Endothelial cell of umbilical vein (primary cell): ENCODE measurements around the gene SPINK6. TPM values are rescaled to one million over a fixed set of nuclear protein-coding genes. Genes with fewer than 3 reads are reported as not detected.

ENCODE experiments used
- Bru-seq: library from RNA; stranded (reverse); fragments of 400-500 nt; gene quantifications from one replicate; lab custom pipeline; 2021; lab: Mats Ljungman, UMichigan
- BruChase-seq, 2 experiments: library from RNA; stranded (reverse); fragments of 400-500 nt; gene quantifications; one replicate each; lab custom pipeline; 2021; lab: Mats Ljungman, UMichigan
- BruUV-seq: library from RNA; stranded (reverse); fragments of 400-500 nt; replicated peaks from 2 replicates; lab custom pipeline; 2021; lab: Mats Ljungman, UMichigan
- CTCF ChIA-PET: fragments of 300-600, 350-600 bp; sonication (Branson Sonifier 250); formaldehyde crosslinking; loops from one replicate; lab custom pipeline; 2021; ENCODE audit warnings: antibody characterized with exemption, inconsistent platforms; lab: Charles Lee
- POLR2A ChIA-PET: fragments of 300-600, 350-600 bp; sonication (Branson Sonifier 250); formaldehyde crosslinking; loops from one replicate; lab custom pipeline; 2021; ENCODE audit warnings: antibody characterized with exemption, inconsistent platforms; lab: Charles Lee
- DNase-seq: peaks from one replicate; pipeline ENCODE4 v3.0.0-alpha.2; 2011; ENCODE audit warnings: low read depth, low spot score
- FAIRE-seq: peaks from 2 replicates; lab custom pipeline; 2011; peaks lifted over from hg19 to GRCh38; lab: Jason Lieb, UNC
- H2AFZ ChIP-seq: 2 replicates; pipeline ENCODE4 v1.6.0; 2012; ENCODE audit warnings: low read depth, low read length, control low read depth, inconsistent platforms
- H3K27ac ChIP-seq: 2 replicates; pipeline ENCODE4 v1.5.1; 2011; ENCODE audit warnings: low read depth, mild to moderate bottlenecking, control low read depth, low read length, moderate library complexity; ENCODE audit not compliant: insufficient read depth
- H3K27me3 ChIP-seq, 2 experiments: 2 replicates each; pipeline versions ENCODE4 v1.6.0 to v1.6.1; 2011; ENCODE audit warnings: low read length in 2 of 2, mixed read lengths in 1 of 2; ENCODE audit not compliant: control insufficient read depth in 2 of 2, insufficient read depth in 2 of 2
- H3K36me3 ChIP-seq, 2 experiments: 2 replicates in 1 of 2; 3 replicates in 1 of 2; pipeline ENCODE4 v1.5.1; 2011; ENCODE audit warnings: low read length in 2 of 2, mild to moderate bottlenecking in 1 of 2, moderate library complexity in 1 of 2; ENCODE audit not compliant: control insufficient read depth in 2 of 2, insufficient read depth in 2 of 2; ENCODE audit errors: extremely low read depth in 1 of 2
- H3K4me1 ChIP-seq: 3 replicates; pipeline ENCODE4 v1.5.1; 2011; ENCODE audit warnings: mild to moderate bottlenecking, low read length; ENCODE audit not compliant: control insufficient read depth, insufficient read depth; ENCODE audit errors: extremely low read depth
- H3K4me2 ChIP-seq: 2 replicates; pipeline ENCODE4 v1.6.1; 2011; ENCODE audit warnings: low read length, control low read depth, mixed read lengths; ENCODE audit not compliant: insufficient read depth
- H3K4me3 ChIP-seq, 3 experiments: fragments of 200-600 bp in 1 of 3; sonication (generic), shearing (Covaris generic) in 1 of 3; replicated peaks in 1 of 3; 2 replicates each; pipeline ENCODE4 v1.5.1; 2011 to 2016; ENCODE audit warnings: control low read depth in 3 of 3, low read length in 3 of 3, mild to moderate bottlenecking in 2 of 3, inconsistent platforms in 1 of 3, low read depth in 1 of 3, moderate library complexity in 1 of 3; ENCODE audit not compliant: insufficient read depth in 1 of 3
- H3K79me2 ChIP-seq: 2 replicates; pipeline ENCODE4 v1.6.0; 2012; ENCODE audit warnings: low read length, inconsistent platforms; ENCODE audit not compliant: control insufficient read depth, insufficient read depth
- H3K9ac ChIP-seq: replicated peaks from 2 replicates; pipeline ENCODE3; 2011; ENCODE audit warnings: low read length, control low read depth; ENCODE audit not compliant: insufficient read depth; ENCODE audit errors: extremely low read depth
- H3K9me1 ChIP-seq: replicated peaks from 3 replicates; pipeline ENCODE4 v1.6.0; 2011; ENCODE audit warnings: mild to moderate bottlenecking, low read length; ENCODE audit not compliant: control insufficient read depth, insufficient read depth; ENCODE audit errors: extremely low read depth
- H3K9me3 ChIP-seq: replicated peaks from 2 replicates; pipeline ENCODE4 v1.5.1; 2012; ENCODE audit warnings: low read length, inconsistent platforms; ENCODE audit not compliant: control insufficient read depth, insufficient read depth
- H4K20me1 ChIP-seq: replicated peaks from 2 replicates; pipeline ENCODE3; 2011; ENCODE audit warnings: mild to moderate bottlenecking, low read length; ENCODE audit not compliant: control insufficient read depth, insufficient read depth; ENCODE audit errors: extremely low read depth
- CTCF ChIP-seq, 2 donors: IDR thresholded peaks; 1 replicate in 1 of 2; 2 replicates in 1 of 2; pipeline ENCODE4 v1.5.1; 2011; ENCODE audit warnings: low read length in 2 of 2, mild to moderate bottlenecking in 2 of 2, moderate library complexity in 2 of 2, control low read depth in 1 of 2, inconsistent platforms in 1 of 2, low read depth in 1 of 2; ENCODE audit not compliant: insufficient read depth in 1 of 2; ENCODE audit errors: extremely low read depth in 1 of 2
- EZH2 ChIP-seq: IDR thresholded peaks from 2 replicates; pipeline ENCODE4 v1.6.1; 2012; ENCODE audit warnings: borderline replicate concordance, low read depth, mild to moderate bottlenecking, moderate library complexity, low read length, inconsistent platforms; ENCODE audit not compliant: severe bottlenecking
- GATA2 ChIP-seq: IDR thresholded peaks from 2 replicates; pipeline ENCODE4 v1.7.0; 2011; ENCODE audit warnings: low read depth, mild to moderate bottlenecking, moderate library complexity, mixed read lengths, low read length; ENCODE audit not compliant: insufficient read length, insufficient read depth
- MYC ChIP-seq: IDR thresholded peaks from one replicate; pipeline ENCODE4 v1.6.1; 2011; ENCODE audit warnings: mild to moderate bottlenecking, low read depth, low read length
- dilution Hi-C: fragments of 300-500 bp; cut with MboI; formaldehyde crosslinking; loops from one replicate; pipeline ENCODE4 v1.15.0; 2019; ENCODE audit warnings: low sequenced_read_pairs; ENCODE audit not compliant: extremely low pct_ligation_motif_present
- intact Hi-C: fragments of 100-400 bp; cut with micrococcal nuclease; formaldehyde crosslinking; loops from one replicate; pipeline ENCODE4 v1.10.0; 2022
- long read RNA-seq: library from polyadenylated mRNA; stranded (forward); transcript quantifications from one replicate; pipeline ENCODE4 v2.0.0, GENCODE V29; 2021
- polyA minus RNA-seq, 3 experiments: library from RNA; depleted of rRNA, polyadenylated mRNA; stranded (reverse); fragments of >200 nt; gene quantifications; 1 replicate in 1 of 3; 2 replicates in 2 of 3; pipeline ENCODE4 v1.2.3, GENCODE V29; 2011
- polyA plus RNA-seq, 4 experiments: library from polyadenylated mRNA; depleted of rRNA in 3 of 4; stranded (reverse) in 3 of 4; unstranded in 1 of 4; fragments of >200 nt; gene quantifications; 2 replicates each; pipeline versions ENCODE4 v1.2.1 to v1.2.3, GENCODE V29; 2011 to 2012; ENCODE audit warnings: missing spikeins in 1 of 4
- total RNA-seq: library from RNA; stranded (reverse); gene quantifications from 2 replicates; pipeline ENCODE4 v1.2.3, GENCODE V29; 2021
- TF ChIP-seq, protein P1 (sequence below): IDR thresholded peaks from 2 replicates; pipeline ENCODE4 v1.6.1; 2011; ENCODE audit not compliant: insufficient read depth, insufficient read length

SPINK6 gene, protein sequence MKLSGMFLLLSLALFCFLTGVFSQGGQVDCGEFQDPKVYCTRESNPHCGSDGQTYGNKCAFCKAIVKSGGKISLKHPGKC
- total RNA-seq (not detected in 2 replicates), polyA plus RNA-seq (not detected in 2 replicates), polyA minus RNA-seq (not detected in 2 replicates), Bru-seq, nascent RNA (percentile 7 among the genes with signal in this experiment), BruChase-seq, experiment 1, labeled RNA remaining after a 6-hour chase (not detected), BruChase-seq, experiment 2, labeled RNA remaining after a 2-hour chase (not detected)
- polyA plus RNA-seq (2011; cell fraction: cytosol; rRNA removed), result not detected in 2 replicates
- not detected in 2 replicates for polyA plus RNA-seq (2011; cell fraction: nucleus; rRNA removed)
- polyA plus RNA-seq (2012), result not detected in 2 replicates
- not detected for polyA minus RNA-seq (2011; cell fraction: cytosol; rRNA and poly(A)+ RNA removed)
- not detected in 2 replicates for polyA minus RNA-seq (2011; cell fraction: nucleus; rRNA and poly(A)+ RNA removed)
- long read RNA-seq, result 0 reads

DNA sequence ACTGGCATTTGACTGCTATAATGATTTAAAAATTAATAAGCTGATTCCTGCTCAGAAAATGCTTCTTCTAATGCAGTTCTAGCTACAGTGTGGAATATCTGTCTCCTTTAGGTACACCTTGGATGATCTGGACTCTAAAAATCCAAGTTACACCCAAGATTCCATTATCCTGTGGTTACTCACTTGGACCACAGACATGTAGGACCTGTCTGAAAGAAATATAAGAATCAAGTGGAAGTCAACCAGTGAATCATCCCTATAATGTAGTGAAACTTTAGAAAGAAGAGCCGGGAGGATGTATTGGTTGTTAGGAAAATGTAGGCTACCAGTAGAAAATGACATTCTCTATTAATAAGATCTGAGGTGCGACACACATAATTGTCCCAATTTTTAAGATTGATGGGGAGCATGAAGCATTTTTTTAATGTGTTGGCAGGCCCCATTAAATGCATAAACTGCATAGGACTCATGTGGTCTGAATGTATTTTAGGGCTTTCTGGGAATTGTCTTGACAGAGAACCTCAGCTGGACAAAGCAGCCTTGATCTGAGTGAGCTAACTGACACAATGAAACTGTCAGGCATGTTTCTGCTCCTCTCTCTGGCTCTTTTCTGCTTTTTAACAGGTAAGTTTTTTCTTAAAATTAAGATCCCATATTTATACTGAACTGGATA lies at the start of gene SPINK6:
Gene SPINK6, plus strand, starts transcription at position 512 of the 673 bp plus-strand sequence. Its CDS starts 55 bp downstream, at position 567.
- CTCF ChIA-PET, result interaction anchor here (0.7 kb wide), 1 partner anchor 45 kb away, joined by 3 read pairs; no protein-coding TSS in a partner anchor
- DNase-seq, result no peak
- Histone ChIP-seq H3K9me3 (no peaks in the 10 kb centered on the region), H3K4me2 (no peak within 1 kb of the TSS), H3K79me2 (no peaks in the 10 kb centered on the region), H3K4me1 (no peaks in the 10 kb centered on the region), H3K27me3 (no peaks in the 10 kb centered on the region), H3K4me3 (no peak within 1 kb of the TSS), H3K36me3 (no peaks in the 10 kb centered on the region), H2AFZ (no peak within 1 kb of the TSS), H3K9me1 (no peaks in the 10 kb centered on the region), H3K9ac (no peak within 1 kb of the TSS), H4K20me1 (no peaks in the 10 kb centered on the region), H3K27ac (no peak within 1 kb of the TSS)
- no TSS peak for BruUV-seq
- no peak for FAIRE-seq
- intact Hi-C loops (no loop called here), dilution Hi-C loops (no loop called here)
- TF ChIP-seq MYC (no peak), EZH2 (no peak), CTCF (IDR thresholded peaks at IDR 0.05; ENCODE audit: extremely low read depth in 1 of 2, insufficient read depth in 1 of 2, low read depth in 1 of 2, low read length in 2 of 2) (no peak), GATA2 (no peak)
- TF ChIP-seq, protein P1, sequence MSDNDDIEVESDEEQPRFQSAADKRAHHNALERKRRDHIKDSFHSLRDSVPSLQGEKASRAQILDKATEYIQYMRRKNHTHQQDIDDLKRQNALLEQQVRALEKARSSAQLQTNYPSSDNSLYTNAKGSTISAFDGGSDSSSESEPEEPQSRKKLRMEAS, result no peak
- POLR2A ChIA-PET, result no interaction called here
